ENCODE data around the gene METTL18.

- TF ChIP-seq CTCF (IDR thresholded peaks at IDR 0.05; ENCODE audit: poor library complexity, severe bottlenecking) (no peak), EP300 (conservative IDR thresholded peaks at IDR 0.05; ENCODE audit: poor library complexity, severe bottlenecking) (no peak), POLR2AphosphoS5 (IDR thresholded peaks at IDR 0.05) (no peak), RAD21 (conservative IDR thresholded peaks at IDR 0.05) (no peak), TAF1 (IDR thresholded peaks at IDR 0.05; ENCODE audit: low read depth) (no peak), SMC3 (conservative IDR thresholded peaks at IDR 0.05; ENCODE audit: poor library complexity) (no peak), EZH2 (IDR thresholded peaks at IDR 0.05; ENCODE audit: borderline replicate concordance, insufficient read depth, low read length, poor library complexity, severe bottlenecking) (no peak), REST (IDR thresholded peaks at IDR 0.05; ENCODE audit: borderline replicate concordance) (no peak)
Measured at GRCh38 chr1:169812131-169812530, 17.4 kb upstream of the METTL18 start.
